NCI-H510A (cell line): ENCODE results near the gene UBXN7.
"Not testable (repeated sequence)": the region's sequence is repeated elsewhere in the genome, so short reads cannot be mapped to it uniquely, and the experiment has no call there.

ENCODE experiments used
- DNase-seq: peaks from one replicate; lab custom pipeline; 2025; lab: John Stamatoyannopoulos, UW

The UBXN7 gene

DNA sequence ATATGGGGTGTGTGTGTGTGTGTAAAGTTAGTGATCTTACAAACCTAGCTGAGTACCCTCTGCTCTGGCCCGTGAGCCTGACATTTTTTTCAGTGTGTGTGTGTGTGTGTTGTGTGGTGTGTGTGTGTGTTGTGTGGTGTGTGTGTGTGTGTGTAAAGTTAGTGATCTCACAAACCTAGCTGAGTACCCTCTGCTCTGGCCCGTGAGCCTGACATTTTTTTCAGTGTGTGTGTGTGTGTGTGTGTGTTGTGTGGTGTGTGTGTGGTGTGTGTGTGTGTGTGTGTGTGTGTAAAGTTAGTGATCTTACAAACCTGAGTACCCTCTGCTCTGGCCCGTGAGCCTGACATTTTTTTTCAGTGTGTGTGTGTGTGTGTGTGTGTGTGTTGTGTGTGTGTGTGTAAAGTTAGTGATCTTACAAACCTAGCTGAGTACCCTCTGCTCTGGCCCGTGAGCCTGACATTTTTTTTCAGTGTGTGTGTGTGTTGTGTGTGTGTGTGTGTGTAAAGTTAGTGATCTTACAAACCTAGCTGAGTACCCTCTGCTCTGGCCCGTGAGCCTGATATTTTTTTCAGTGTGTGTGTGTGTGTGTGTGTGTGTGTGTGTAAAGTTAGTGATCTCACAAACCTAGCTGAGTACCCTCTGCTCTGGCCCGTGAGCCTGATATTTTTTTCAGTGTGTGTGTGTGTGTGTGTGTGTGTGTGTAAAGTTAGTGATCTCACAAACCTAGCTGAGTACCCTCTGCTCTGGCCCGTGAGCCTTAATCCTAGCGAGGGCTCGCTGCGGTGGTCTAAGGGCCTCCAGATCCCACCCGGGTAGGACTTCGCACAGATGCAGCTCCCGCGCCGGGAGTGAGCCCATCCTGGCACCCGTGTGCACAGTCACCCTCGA is 115.2 kb downstream of the UBXN7 start:
- not testable (repeated sequence) for DNase-seq

DNA sequence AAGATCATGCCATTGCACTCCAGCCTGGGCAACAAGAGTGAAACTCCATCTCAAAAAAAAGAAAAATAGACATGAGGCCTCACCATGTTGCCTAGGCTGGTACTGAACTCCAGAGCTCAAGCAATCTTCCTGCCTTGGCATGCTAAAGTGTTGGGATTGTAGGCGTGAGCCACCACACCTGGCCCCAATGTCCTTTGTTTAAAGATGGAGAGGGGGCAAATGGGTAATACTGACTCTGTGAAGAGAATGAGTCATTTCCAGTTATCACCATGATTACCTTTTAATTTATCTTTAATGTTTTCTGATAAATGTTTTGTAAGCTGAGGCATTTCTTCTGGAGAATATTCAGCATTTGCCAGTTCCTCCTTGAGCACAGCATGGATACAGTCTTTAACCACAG is 116.4 kb downstream of the UBXN7 start:
- no peak for DNase-seq

DNA sequence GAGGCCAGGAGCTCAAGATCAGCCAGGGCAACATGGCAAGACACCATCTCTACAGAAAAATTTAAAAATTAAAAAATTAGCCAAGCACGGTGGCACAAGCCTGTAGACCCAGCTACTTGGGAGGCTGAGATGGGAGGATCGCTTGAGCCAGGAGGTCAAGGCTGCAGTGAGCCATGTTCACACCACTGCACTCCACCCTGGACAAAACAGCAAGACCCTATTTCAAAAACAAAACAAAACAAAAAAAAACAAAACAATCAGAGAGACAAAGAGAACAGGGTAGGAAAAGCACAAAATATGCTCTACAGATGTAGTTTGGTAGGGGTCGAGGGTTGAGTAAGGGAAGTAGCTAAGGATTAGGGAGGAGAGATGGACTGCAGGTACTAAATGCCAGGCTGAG is 117.6 kb downstream of the UBXN7 start:
- no peak for DNase-seq

DNA sequence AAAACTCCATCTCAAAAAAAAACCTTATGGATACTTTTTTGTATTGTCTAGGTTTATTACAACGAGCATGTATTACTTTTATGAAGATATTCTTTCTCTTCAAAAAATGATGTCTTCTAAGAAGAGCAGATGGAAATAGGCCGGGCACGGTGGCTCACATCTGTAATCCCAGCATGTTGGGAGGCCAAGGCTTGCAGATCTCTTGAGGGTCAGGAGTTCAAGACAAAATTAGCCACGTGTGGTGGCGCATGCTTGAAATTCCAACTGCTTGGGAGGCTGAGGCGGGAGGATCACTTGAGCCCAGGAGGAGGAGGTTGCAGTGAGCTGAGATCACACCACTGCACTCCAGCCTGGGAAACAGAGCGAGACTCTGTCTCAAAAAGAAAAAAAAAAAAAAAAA is 118.1 kb downstream of the UBXN7 start:
- DNase-seq, result not testable (repeated sequence)

DNA sequence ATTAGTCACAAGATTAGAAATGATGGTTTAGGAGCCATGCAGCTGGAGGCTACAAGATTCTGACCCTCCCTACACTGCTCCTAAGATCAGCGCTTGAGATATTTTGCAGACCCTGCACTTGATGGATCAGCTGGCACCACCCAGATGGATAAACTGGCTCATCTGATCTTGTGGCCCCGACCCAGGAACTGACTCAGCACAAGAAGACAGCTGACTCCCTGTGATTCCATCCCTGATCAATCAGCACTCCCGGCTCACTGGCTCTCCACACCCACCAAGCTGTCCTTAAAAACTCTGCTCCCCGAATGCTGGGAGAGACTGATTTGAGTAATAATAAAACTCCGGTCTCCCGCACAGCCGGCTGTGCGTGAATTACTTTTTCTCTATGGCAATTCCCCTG is 129.3 kb downstream of the UBXN7 start:
- not testable (repeated sequence) for DNase-seq

DNA sequence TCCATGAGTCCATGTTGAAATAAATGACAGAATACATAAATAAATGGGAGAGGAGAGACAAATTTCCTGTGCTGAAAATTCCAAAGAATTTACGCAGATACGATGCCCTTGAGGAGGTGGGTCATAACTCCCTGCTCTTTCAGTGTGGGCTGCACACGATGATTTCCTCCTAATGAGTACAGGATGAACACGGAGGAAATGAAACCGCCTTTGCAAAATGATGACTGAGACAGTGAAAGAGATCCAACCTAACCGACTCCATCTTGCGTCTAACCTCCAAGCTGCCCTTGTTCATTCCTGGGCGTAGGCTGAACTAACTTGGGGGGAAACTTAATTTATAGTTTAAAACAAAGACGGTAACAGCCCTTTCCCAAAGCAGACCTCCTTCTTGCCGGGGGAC is 129.7 kb downstream of the UBXN7 start:
- DNase-seq, result not testable (repeated sequence)

DNA sequence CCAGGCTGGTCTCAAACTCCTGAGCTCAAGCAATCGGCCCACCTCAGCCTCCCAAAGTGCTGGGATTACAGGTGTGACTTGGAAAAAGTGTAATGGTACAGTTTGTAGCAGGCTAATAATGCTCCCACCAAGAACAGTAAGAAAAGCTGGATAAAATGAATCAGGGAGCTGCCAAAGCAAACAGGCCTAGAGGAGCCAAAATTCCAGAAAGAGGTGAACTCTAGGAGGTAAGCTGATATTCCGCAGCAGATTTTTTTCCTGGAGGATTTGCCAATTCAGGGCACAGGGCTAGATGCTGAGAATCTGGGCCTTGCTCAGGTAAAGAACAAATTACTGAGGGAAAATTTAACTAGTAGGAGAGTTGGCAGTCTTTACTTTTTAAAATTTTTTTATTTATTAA is 133.7 kb downstream of the UBXN7 start:
- no peak for DNase-seq
